HEK293T (cell line): ENCODE results near the gene GPR152.

Source experiments
- ELF4 ChIP-seq: fragments of 450-650 bp; IDR thresholded peaks from 2 replicates; pipeline ENCODE4 v1.6.1; 2017; ENCODE audit warnings: antibody characterized with exemption
- FOXA1 ChIP-seq: fragments of 450-650 bp; IDR thresholded peaks from 2 replicates; pipeline ENCODE4 v1.6.1; 2016; ENCODE audit warnings: mild to moderate bottlenecking
- FOXK2 ChIP-seq: fragments of 450-650 bp; IDR thresholded peaks from 2 replicates; pipeline ENCODE4 v1.6.1; 2016; ENCODE audit warnings: mild to moderate bottlenecking
- L3MBTL2 ChIP-seq: fragments of 450-650 bp; conservative IDR thresholded peaks from 2 replicates; pipeline ENCODE4 v1.6.1; 2016; ENCODE audit warnings: mild to moderate bottlenecking

DNA sequence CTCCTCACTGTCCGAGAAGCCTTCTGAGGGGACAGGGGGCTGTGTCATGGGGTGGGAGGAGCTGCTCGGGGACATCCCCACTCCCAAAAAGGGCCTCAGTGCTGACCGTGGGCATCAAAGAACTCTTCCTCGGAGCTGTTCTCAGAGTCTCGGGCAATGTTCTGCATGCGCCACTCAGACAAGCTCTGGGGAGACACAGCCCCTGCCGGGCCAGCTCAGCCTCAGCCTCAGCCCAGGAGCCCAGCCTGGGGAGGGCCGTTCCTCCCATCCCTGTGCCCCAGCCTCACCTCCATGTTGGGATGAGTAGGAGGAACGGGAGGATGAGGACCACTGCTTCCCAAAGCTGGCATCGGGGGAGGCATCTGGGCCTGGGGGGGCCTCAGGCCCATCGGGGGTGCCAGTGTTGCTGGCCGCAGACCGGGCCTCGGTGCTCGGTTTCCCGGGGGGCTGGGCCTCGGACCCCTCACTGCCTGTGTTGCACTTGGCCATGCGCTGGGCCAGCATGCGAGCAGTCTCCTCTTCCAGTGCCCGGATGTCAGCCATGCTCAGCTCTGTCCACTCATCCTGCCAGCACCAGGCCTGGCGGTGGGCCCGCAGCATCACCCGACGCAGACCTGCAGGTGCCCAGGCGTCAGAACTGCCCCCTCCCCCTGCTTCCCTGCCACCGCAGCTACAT is 47.4 kb upstream of the GPR152 start:
- TF ChIP-seq FOXA1 (no peak), ELF4 (no peak), FOXK2 (no peak), L3MBTL2 (no peak)
